NCI-H2107 treated with DMSO at 0.1 percent for 48 hours (cell line): ENCODE data around the gene RNF182.
"Not testable (repeated sequence)": the region's sequence is repeated elsewhere in the genome, so short reads cannot be mapped to it uniquely, and the experiment has no call there.

ENCODE experiments used
- DNase-seq: peaks from one replicate; lab custom pipeline; 2025; ENCODE audit not compliant: unreplicated experiment; lab: John Stamatoyannopoulos, UW

RNF182 gene

DNA sequence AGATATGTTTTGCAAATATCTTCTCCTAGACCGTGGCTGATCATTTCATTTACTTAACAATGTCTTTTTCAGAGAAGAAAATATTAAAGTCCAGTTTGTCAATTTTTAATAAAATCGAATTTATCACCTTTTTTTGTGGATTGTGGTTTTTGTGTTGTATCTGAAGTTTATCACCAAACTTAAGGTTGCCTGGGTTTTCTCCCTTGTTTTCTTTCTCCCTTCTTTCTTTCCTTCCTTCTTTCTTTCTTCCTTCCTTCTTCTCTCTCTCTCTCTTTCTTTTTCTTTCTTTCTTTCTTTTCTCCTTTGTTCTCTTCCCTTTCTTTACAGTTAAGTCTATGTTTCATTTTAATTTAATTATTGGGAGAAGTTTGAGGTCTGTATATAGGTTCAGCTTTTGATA lies 68.7 kb downstream of the RNF182 start:
- DNase-seq = no peak

DNA sequence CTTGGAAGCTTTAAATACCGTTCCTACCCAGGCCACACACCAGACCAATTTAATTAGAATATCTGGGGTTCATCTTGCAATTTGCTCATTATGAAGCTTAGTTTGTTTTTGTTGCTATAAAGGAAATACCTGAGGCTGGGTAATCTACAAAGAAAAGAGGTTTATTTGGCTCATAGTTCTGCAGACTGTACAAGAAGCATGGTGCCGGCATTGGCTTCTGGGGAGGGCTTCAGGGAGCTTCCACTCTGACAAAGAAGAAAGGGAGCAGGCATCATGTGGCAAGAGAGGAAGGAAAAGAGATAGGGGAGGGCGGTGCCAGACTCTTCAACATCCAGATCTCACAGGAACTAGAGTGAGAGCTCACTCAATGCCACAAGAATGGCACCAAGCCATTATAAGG lies 73.6 kb downstream of the RNF182 start:
- no peak for DNase-seq

DNA sequence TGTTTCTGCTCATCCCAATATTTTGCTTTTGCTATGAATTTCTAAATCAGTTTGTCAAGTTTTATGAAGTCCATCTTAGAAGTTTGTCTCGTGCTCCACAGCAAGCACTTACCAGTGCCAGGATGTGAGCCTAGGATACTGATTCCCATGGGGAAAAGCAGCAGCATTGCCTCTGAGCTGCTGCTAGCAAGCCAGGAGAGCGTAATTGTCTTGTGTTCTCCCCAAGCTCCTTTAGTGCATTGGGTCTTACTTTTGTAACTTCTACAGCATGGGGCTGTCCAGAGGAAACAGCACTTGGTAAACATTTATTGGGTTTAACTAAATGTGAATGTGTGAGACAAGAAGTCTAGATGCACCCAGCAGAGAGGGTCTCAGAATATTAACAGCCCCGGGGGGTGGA lies 76.1 kb downstream of the RNF182 start:
- no peak for DNase-seq

DNA sequence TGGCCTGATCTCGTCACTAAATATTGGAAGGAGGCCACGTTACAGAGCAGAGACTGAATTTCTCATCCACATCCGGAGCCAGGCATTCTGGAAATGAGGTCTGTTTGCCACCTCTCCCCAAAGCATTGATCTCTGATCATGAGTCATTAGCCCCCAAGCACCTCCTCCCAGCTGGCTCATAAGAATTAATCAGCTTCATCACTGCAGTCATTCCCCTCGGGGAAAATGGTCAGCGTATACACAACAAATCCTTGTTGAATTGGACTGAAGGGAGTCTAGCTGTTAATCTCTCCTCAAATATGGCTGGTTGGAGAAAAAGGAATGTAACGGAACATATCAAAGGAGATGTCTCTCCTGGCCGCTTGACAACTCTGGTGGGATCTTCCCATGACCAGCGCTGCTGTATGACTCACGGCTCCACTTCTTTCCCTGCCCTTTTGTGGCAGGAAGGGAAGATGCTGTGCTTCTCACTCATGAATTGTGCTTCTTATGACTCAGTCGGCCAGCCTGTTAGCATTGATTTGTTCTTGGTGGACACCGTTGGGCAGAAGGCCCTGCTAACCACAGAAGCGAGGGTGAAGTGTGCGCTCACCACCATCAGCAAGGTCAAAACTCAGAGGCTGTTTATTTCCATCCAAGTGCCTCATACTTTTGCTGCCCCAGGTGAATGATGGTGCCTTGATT lies 76.7 kb downstream of the RNF182 start:
- no peak for DNase-seq

DNA sequence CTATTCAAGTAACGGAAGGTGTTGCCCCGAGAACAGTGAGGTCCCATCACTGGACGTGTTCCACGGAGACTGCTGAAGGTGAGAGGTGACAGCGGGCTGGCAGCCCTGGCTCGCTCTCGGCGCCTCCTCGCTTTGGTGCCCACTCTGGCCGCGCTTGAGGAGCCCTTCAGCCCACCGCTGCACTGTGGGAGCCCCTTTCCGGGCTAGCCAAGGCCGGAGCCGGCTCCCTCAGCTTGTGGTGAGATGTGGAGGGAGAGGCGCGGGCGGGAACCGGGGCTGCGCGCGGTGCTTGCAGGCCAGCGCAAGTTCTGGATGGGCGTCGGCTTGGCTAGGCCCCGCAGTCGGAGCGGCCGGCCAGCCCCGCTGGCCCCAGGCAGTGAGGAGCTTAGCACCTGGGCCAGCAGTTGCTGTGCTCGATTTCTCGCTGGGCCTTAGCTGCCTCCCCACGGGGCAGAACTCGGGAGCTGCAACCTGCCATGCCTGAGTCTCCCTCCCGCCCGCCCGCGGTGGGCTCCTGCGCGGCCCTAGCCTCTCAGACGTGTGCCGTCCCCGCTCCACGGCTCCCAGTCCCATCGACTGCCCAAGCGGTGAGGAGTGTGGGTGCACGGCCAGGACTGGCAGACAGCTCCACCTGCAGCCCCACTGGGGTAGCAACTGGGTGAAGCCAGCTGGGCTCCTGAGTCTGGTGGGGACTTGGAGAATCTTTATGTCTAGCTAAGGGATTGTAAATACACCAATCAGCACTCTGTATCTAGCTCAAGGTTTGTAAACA lies 77.6 kb downstream of the RNF182 start:
- no peak for DNase-seq

DNA sequence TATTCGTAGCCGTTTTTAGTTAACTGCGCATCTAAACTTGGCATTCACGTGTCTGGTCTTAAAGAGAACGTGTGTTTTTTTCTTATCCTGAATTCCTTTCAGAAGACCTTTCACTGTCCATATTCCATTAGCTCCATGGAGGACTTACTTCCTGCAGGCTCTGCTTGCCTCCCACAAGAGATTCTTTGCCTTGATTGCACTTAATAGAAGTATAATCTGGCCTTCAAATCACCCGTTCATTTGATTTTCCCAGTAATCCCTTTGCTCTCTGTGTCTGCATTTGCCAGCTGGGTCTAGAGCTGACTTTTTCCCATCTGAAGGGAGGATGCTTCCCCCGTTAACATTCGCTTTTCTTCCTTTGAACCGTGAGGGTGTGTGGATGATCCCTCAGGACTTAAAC lies 79.5 kb downstream of the RNF182 start:
- no peak for DNase-seq

DNA sequence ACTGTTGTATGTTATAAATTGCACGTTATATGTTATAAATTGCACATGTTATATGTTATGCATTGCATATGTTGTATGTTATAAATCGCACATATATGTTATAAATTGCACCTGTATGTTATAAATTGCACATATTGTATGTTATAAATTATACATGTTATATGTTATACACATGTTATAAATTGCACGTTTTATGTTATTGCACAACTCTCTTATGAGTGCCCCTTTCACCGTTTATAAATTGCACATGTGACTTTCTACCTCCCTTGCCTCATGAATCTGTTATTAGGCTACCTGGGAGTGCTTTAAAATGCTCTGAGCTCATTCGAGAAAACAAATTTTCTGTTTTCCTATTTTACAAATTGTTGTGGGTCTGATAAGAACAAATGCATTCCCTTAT lies 84.1 kb downstream of the RNF182 start:
- DNase-seq = no peak

DNA sequence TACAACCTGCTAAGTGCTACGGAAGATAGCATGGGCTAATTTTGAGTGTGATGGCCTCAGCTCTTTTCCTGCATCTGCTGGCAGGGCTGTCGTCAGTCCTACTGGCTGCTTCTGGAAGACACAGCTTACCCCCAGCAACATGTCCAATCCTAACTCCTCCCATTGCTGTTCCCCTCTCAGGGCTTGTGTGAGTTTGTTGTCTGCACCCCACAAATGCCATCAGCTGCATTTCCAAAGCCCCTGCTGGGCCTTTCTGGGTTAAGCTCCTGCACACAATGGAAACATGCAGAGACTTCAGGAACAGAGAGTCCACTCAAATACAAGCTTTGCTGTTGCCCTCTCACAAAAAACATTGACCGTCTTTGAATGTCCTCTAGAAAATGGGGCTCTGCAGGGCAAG lies 84.7 kb downstream of the RNF182 start:
- DNase-seq = no peak

DNA sequence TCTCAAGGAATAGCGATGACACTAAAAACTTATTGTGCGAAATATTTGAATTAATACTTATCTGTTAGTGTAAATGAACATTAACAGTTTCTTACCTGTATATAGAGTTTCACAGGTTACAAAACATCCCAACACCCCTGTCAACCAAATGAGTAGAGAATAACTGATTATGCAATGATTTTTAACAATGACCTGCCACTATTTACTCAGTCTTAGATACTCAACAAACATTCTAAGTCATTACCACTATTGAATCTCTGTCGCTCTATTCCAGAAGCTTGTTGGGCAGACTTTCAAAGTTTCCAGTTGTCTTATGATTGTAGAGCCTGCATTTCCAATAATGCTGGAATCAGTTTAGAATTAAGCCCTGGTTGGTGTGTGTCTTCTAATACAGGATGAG lies 85.5 kb downstream of the RNF182 start:
- no peak for DNase-seq

DNA sequence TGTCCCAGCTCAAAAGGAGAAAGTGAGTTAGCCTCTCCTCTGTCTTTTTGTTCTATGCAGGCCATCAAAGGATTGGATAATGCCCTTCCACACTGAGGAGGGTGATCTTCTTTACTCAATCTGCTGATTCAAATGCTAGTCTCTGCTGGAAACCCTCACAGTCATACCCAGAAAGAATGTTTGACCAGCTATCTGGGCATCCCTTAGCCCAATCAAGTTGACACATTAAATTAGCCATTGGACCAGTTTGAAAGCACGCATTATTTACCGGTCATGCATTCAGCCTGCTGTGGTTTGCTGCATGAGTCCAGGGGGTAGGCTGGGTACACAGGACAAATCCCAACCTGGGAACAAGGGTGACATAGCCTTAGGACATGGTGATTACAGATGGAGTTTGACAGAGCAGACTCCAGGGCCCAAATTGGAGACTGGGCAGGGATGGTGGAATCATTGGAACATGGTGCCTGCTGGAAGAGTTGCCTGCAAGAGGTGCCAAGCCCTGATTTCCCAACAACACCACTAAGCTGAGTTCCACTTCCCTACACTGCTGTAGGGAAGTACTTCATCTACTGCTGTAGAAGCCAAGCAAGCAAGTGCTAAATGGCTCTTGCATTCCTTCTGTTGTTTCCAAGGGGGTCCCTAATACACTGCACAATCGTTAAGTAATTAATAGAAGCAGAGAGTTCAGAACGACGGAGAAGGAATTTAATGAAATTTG lies 87.7 kb downstream of the RNF182 start:
- no peak for DNase-seq

DNA sequence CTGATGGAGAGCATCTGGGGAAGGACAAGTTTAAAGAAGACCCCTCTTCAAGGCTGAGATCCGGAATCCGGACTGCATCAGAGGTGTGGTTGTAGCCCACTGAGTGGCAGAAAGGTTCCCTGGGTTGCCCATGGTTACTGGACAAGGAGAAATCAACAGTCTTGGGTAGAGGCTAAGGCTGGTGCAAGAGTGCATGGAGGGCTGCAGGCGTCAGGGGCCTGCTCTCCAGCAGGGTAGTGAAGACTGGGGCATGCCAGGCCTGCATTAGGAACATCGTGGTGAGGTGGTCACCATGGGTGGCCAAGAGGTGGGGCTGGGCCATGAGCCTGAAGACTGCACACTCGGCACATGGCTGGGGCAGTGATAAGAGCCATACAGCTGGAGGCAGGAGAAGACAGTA lies 91.2 kb downstream of the RNF182 start:
- DNase-seq = no peak

DNA sequence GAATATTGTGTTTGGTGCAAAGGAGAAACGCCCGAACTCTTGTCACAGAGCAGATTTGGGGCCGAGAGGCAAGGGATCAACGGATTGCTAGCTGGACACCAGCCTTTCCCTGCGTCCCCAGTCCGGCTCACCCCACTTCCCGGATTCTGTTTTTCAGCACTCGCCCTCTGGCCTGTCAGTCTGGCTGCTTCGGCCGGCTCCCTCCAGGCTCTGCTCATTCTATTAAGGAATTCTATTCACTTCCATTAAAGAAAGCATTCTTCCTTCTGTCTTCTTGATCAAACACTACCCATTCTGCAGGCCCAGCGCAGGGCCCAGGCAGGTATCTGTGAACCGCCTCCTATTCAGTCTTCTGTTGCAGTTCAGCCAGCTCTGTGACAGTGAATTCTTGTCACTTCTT lies 91.7 kb downstream of the RNF182 start:
- no peak for DNase-seq

DNA sequence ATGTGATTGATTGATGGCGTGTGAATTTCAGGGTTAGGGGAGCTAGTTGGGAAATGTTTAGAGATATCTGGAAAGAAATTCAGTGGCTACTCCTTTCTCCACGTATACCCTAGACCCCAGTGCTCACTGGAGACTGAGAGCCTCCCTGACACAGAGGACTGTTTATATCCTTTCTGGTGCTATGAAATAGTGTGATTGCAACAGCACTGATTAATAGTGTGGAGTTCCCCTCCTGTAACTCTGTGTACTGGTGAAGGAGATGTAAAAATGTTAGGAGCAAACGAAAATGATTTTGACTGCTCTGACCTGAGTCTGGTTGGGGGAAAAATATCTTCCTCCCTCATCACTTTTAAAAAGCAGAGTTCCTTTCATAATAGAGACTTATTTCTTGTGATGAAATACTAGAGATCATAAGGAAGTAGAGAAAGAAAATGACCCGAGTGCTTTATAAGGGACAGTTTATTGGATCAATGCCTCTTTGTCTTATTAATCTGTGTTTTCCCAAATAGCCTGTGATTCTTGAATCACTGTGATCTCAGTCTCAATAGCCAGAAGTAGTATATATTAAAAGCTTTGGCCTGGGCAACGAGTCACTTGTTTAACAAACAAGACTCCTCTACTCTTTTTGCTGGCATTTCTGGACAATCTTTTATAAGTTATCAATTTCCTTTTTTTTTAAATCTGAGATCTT lies 92.3 kb downstream of the RNF182 start:
- DNase-seq = no peak

DNA sequence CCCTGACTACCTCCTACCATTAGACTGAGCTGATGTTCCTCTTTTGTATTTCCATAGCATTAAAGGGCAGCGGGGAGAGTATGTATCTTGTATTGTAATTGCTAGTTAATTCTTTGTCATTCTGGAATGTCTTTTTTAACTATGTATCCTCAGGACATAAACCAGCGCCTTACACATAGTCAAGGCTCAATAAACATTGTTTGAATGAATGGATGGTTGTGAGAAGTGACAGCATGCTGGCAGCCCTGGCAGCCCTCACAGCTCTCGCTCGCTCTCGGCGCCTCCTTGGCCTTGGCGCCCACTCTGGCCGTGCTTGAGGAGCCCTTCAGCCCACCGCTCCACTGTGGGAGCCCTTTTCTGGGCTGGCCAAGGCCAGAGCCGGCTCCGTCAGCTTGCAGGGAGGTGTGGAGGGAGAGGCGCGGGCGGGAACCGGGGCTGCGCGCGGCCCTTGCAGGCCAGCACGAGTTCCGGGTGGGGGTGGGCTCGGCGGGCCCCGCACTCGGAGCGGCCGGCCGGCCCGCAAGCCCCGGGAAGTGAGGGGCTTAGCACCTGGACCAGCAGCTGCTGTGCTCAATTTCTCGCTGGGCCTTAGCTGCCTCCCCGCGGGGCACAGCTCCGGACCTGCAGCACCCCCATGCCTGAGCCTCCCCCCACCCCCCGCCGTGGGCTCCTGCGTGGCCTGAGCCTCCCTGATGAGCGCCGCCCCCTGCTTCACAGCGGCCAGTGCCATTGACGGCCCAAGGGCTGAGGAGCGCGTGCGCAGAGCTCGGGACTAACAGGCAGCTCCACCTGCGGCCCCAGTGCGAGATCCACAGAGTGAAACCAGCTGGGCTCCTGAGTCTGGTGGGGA lies 93.1 kb downstream of the RNF182 start:
- no peak for DNase-seq

DNA sequence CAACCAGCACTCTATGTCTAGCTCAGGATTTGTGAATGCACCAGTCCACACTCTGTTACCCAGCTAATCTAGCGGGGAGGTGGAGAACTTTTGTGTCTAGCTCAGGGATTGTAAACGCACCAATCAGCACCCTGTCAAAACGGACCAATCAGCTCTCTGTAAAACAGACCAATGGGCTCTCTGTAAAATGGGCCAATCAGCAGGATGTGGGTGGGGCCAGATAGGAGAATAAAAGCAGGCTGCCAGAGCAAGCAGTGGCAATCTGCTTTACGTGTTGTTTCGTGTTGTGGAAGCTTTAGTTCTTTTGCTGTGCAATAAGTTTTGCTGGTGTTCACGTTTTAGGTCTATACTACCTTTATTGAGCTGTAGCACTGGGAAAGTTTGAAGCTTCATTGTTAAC lies 93.8 kb downstream of the RNF182 start:
- not testable (repeated sequence) for DNase-seq

DNA sequence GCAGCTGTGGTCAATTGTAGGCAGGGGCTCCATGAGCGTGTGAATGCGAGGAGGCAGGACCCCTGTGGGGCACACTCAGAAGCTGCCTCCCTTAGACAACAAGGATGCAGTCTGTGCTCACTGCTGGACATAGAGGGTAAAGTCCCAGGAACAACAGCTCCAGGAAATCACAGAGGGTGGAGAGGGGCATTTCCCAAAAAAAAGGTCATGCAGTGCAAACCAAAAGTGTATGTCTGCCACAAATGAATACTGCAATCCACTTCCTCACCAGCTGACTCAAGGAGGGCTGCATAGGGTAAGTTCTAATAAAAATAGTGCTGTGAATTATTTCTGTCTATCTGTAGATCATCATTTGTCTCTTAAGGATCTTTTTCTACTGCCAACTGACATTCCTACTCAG lies 95.8 kb downstream of the RNF182 start:
- no peak for DNase-seq

DNA sequence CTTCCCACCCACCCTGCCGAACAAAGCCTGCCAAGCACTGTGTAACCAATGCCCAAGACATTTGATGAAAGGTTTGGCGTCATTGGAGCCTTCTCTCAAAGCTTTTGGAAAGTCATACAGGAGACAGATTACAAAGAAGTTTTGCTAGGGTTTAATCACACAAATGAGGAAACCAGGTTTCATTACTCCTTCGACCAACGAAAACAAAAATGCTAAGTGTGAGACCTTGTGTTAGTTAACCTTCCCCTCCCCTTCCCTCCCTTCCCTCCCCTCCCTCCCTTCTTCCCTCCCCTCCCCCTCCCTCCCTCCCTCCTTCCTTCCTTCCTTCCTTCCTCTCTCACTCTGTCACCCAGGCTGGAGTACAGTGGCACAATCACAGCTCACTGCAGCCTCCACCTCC lies 96.7 kb downstream of the RNF182 start:
- no peak for DNase-seq

DNA sequence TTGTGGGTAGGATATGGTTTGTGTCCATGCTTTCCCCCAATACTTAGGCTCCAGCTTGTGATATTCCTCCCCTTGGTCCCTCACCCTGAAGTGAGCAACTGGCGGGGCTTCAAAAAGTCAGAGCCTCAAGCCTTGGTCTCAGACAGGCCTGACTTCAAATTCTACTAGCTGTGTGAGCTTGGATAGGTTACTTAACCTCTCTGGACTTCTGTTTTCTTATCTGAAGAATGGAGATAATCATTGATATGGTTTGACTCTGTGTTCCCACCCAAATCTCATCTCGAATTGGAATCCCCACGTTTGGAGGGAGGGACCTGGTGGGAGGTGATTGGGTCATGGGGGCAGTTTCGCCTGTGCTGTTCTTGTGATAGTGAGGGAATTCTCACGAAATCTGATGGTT lies 97.9 kb downstream of the RNF182 start:
- no peak for DNase-seq

DNA sequence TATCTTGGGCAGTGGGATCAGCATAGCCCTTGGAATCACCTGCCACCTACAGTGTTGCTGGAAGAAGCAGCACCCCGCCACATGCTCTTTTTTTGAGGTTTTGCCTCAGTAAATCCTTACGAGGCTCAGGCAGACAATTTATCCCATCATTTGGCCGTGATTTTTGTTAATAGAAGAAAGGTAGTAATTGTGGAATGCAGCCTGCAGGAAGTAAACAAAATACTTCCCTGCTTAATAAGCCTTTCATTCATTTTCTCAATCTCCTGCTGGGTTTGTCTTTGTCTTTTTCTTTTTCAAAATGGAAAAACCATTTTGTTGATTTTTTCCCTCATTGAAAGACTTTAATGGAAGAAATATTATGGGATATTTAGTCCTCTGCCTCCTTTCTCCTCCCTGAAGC lies 99.1 kb downstream of the RNF182 start:
- DNase-seq = no peak

DNA sequence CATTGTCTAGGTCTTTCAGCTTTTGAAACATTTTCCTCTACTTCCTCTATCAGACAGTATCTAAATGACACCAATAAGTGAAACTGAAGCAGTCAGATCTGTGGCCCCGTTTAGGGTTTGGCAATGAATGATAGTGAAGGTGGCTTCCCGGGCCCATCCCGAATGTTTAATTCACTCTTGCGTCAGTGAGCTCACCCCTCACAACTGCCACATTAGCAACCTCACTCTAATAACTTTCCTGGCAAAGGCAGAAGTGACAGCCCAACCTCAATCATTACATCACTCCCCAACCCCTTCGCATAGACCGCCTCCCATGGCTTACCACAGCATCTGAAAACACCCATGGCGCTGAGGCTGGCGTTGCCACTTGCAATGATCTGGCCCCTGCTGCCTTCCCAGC lies 100.4 kb downstream of the RNF182 start:
- DNase-seq = no peak
